ENCODE results near the gene LCE3D.

Gene LCE3D

GRCh38 chr1:152613511-152613910 lies 33.2 kb upstream of the LCE3D start, which contains the start of gene LCE3B:
Gene LCE3B (plus strand): TSS chr1:152613811. CDS start chr1:152613811, 0 bp downstream.
- TF ChIP-seq TAF1 (IDR thresholded peaks at IDR 0.05; ENCODE audit: low read depth) (no peak), YY1 (IDR thresholded peaks at IDR 0.05; ENCODE audit: low read depth) (no peak), TEAD4 (IDR thresholded peaks at IDR 0.05) (no peak), NFIC (IDR thresholded peaks at IDR 0.05) (no peak), RAD21 (IDR thresholded peaks at IDR 0.05; ENCODE audit: low read depth) (no peak)
- TF ChIP-seq, protein P1, sequence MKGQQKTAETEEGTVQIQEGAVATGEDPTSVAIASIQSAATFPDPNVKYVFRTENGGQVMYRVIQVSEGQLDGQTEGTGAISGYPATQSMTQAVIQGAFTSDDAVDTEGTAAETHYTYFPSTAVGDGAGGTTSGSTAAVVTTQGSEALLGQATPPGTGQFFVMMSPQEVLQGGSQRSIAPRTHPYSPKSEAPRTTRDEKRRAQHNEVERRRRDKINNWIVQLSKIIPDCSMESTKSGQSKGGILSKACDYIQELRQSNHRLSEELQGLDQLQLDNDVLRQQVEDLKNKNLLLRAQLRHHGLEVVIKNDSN (IDR thresholded peaks at IDR 0.05): no peak
- TF ChIP-seq, protein P2, sequence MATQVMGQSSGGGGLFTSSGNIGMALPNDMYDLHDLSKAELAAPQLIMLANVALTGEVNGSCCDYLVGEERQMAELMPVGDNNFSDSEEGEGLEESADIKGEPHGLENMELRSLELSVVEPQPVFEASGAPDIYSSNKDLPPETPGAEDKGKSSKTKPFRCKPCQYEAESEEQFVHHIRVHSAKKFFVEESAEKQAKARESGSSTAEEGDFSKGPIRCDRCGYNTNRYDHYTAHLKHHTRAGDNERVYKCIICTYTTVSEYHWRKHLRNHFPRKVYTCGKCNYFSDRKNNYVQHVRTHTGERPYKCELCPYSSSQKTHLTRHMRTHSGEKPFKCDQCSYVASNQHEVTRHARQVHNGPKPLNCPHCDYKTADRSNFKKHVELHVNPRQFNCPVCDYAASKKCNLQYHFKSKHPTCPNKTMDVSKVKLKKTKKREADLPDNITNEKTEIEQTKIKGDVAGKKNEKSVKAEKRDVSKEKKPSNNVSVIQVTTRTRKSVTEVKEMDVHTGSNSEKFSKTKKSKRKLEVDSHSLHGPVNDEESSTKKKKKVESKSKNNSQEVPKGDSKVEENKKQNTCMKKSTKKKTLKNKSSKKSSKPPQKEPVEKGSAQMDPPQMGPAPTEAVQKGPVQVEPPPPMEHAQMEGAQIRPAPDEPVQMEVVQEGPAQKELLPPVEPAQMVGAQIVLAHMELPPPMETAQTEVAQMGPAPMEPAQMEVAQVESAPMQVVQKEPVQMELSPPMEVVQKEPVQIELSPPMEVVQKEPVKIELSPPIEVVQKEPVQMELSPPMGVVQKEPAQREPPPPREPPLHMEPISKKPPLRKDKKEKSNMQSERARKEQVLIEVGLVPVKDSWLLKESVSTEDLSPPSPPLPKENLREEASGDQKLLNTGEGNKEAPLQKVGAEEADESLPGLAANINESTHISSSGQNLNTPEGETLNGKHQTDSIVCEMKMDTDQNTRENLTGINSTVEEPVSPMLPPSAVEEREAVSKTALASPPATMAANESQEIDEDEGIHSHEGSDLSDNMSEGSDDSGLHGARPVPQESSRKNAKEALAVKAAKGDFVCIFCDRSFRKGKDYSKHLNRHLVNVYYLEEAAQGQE (IDR thresholded peaks at IDR 0.05; ENCODE audit: low read depth): no peak
- TF ChIP-seq, protein P3, sequence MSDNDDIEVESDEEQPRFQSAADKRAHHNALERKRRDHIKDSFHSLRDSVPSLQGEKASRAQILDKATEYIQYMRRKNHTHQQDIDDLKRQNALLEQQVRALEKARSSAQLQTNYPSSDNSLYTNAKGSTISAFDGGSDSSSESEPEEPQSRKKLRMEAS (IDR thresholded peaks at IDR 0.05): no peak

GRCh38 chr1:152599934-152600333 lies 19.6 kb upstream of the LCE3D start, which contains the start of gene LCE3C:
Gene LCE3C (plus strand): TSS chr1:152600234. CDS start chr1:152600732, 498 bp downstream.
- TF ChIP-seq TEAD4 (IDR thresholded peaks at IDR 0.05) (no peak), EGR1 (IDR thresholded peaks at IDR 0.05) (no peak), TAF1 (IDR thresholded peaks at IDR 0.05; ENCODE audit: low read depth) (no peak), RAD21 (IDR thresholded peaks at IDR 0.05; ENCODE audit: low read depth) (no peak), FOXM1 (IDR thresholded peaks at IDR 0.05; ENCODE audit: borderline replicate concordance, low read depth) (no peak), ZBTB7A (IDR thresholded peaks at IDR 0.05; ENCODE audit: low read depth) (no peak), YY1 (IDR thresholded peaks at IDR 0.05; ENCODE audit: low read depth) (no peak), CEBPB (IDR thresholded peaks at IDR 0.05) (no peak), NFIC (IDR thresholded peaks at IDR 0.05) (no peak)
- TF ChIP-seq, protein P2 (IDR thresholded peaks at IDR 0.05; ENCODE audit: low read depth): no peak
- TF ChIP-seq, protein P3 (IDR thresholded peaks at IDR 0.05): no peak
- TF ChIP-seq, protein P1 (IDR thresholded peaks at IDR 0.05): no peak

DNA sequence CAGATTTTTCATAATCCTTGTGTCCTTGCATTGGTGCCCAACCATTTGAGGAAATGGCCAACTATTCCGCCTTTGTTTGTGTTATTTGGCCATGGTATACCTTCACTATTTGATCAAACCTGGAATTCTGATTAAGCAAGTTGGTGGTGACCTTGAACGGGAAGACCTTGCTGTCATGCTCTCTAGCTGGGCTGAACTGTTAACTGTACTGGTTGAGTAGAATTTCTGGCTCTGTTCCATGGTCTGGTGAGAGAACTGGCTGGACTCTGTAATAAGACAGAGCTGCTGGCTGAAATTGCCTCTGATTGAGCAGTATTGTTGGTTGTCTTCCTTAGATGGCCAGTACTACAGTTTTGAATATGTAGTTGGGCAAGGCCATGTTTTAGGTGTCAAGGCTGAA lies 16.7 kb upstream of the LCE3D start:
- no peak for TF ChIP-seq EGR1 (IDR thresholded peaks at IDR 0.05)
- no peak for TF ChIP-seq RAD21 (IDR thresholded peaks at IDR 0.05; ENCODE audit: low read depth)
- TF ChIP-seq TAF1 (IDR thresholded peaks at IDR 0.05; ENCODE audit: low read depth): no peak
- TF ChIP-seq FOXM1 (IDR thresholded peaks at IDR 0.05; ENCODE audit: borderline replicate concordance, low read depth): no peak
- no peak for TF ChIP-seq TEAD4 (IDR thresholded peaks at IDR 0.05)
- no peak for TF ChIP-seq TCF12 (IDR thresholded peaks at IDR 0.05; ENCODE audit: low read depth)
- TF ChIP-seq, protein P2 (IDR thresholded peaks at IDR 0.05; ENCODE audit: low read depth): no peak
- no peak for TF ChIP-seq CEBPB (IDR thresholded peaks at IDR 0.05)
- no peak for TF ChIP-seq NFIC (IDR thresholded peaks at IDR 0.05)
- TF ChIP-seq CREB1 (IDR thresholded peaks at IDR 0.05; ENCODE audit: low read depth): no peak
- TF ChIP-seq YY1 (IDR thresholded peaks at IDR 0.05; ENCODE audit: low read depth): no peak
- TF ChIP-seq EP300 (IDR thresholded peaks at IDR 0.05; ENCODE audit: borderline replicate concordance): no peak
- TF ChIP-seq, protein P1 (IDR thresholded peaks at IDR 0.05): no peak

GRCh38 chr1:152585586-152585985 lies 5.3 kb upstream of the LCE3D start:
- TF ChIP-seq CEBPB (IDR thresholded peaks at IDR 0.05) (no peak), NFIC (IDR thresholded peaks at IDR 0.05) (no peak), ZBTB7A (IDR thresholded peaks at IDR 0.05; ENCODE audit: low read depth) (no peak), EGR1 (IDR thresholded peaks at IDR 0.05) (no peak), FOXM1 (IDR thresholded peaks at IDR 0.05; ENCODE audit: borderline replicate concordance, low read depth) (no peak), EP300 (IDR thresholded peaks at IDR 0.05; ENCODE audit: borderline replicate concordance) (no peak), YY1 (IDR thresholded peaks at IDR 0.05; ENCODE audit: low read depth) (no peak), CREB1 (IDR thresholded peaks at IDR 0.05; ENCODE audit: low read depth) (no peak), RAD21 (IDR thresholded peaks at IDR 0.05; ENCODE audit: low read depth) (no peak), TAF1 (IDR thresholded peaks at IDR 0.05; ENCODE audit: low read depth) (no peak), TCF12 (IDR thresholded peaks at IDR 0.05; ENCODE audit: low read depth) (no peak), TEAD4 (IDR thresholded peaks at IDR 0.05) (no peak)
- TF ChIP-seq, protein P1 (IDR thresholded peaks at IDR 0.05): no peak
- TF ChIP-seq, protein P3 (IDR thresholded peaks at IDR 0.05): no peak
- TF ChIP-seq, protein P2 (IDR thresholded peaks at IDR 0.05; ENCODE audit: low read depth): no peak

All from Ishikawa (cell line).